Hematopoietic multipotent progenitor cell treated with erythropoietin and hydrocortisone succinate and interleukin-3 and kit ligand, for 4 days (in vitro differentiated cells): Measurements from ENCODE around the gene CLEC6A.
"Not testable (repeated sequence)": the region's sequence is repeated elsewhere in the genome, so short reads cannot be mapped to it uniquely, and the experiment has no call there.

Experiments
- DNase-seq: peaks from one replicate; pipeline ENCODE4 v3.0.0-alpha.2; 2015

CLEC6A gene

GRCh38 chr12:8496074-8496473, 40.3 kb downstream of the CLEC6A start:
- not testable (repeated sequence) for DNase-seq

GRCh38 chr12:8499616-8500015, 43.9 kb downstream of the CLEC6A start:
- DNase-seq, result peak; percentile 26

GRCh38 chr12:8501720-8502119, 46.0 kb downstream of the CLEC6A start:
- peak; percentile 65 for DNase-seq

GRCh38 chr12:8504351-8504750, 48.6 kb downstream of the CLEC6A start:
- no peak for DNase-seq

- DNase-seq, result no peak
Measured at GRCh38 chr12:8507596-8507995, 51.8 kb downstream of the CLEC6A start.

- no peak for DNase-seq
Measured at GRCh38 chr12:8508223-8508622, 52.5 kb downstream of the CLEC6A start.

GRCh38 chr12:8508910-8509841, 53.4 kb downstream of the CLEC6A start:
- no peak for DNase-seq

- peak; percentile 61 for DNase-seq
Measured at GRCh38 chr12:8513256-8513655, 57.5 kb downstream of the CLEC6A start, which contains the start of gene CLEC4D. Gene CLEC4D, plus strand, starts transcription at chr12:8513503. Its CDS starts 230 bp downstream, at chr12:8513733.

- no peak for DNase-seq
Measured at GRCh38 chr12:8517971-8518370, 62.2 kb downstream of the CLEC6A start.

- DNase-seq, result peak; percentile 13
Measured at GRCh38 chr12:8519171-8519570, 63.4 kb downstream of the CLEC6A start.

GRCh38 chr12:8527250-8528130, 71.7 kb downstream of the CLEC6A start:
- DNase-seq, result no peak
